H9 (cell line): Measurements from ENCODE around the gene GDF3. TPM values are rescaled to one million over a fixed set of nuclear protein-coding genes. Genes with fewer than 3 reads are reported as not detected.

Source experiments
- DNase-seq: peaks from one replicate; pipeline ENCODE4 v3.0.0-alpha.2; 2017
- H2AFZ ChIP-seq: one replicate; pipeline ENCODE4 v1.6.1; 2013; ENCODE audit warnings: mild to moderate bottlenecking, low read length, control low read depth, moderate library complexity
- H2AK5ac ChIP-seq: 2 replicates; pipeline ENCODE4 v1.6.1; 2013; ENCODE audit warnings: low read length, control low read depth, mixed read lengths; ENCODE audit not compliant: insufficient read length
- H2BK120ac ChIP-seq: one replicate; pipeline ENCODE4 v1.6.1; 2013; ENCODE audit warnings: low read depth, mild to moderate bottlenecking, low read length, control low read depth, inconsistent platforms; ENCODE audit not compliant: poor library complexity, severe bottlenecking
- H2BK12ac ChIP-seq: 2 replicates; pipeline ENCODE4 v1.6.1; 2013; ENCODE audit warnings: low read length, control low read depth, mixed read lengths, low read depth; ENCODE audit not compliant: insufficient read length
- H2BK15ac ChIP-seq: 2 replicates; pipeline ENCODE4 v1.6.1; 2013; ENCODE audit warnings: low read depth, low read length, control low read depth
- H2BK20ac ChIP-seq: one replicate; pipeline ENCODE4 v1.6.1; 2013; ENCODE audit warnings: low read depth, mild to moderate bottlenecking, low read length, control low read depth, inconsistent platforms; ENCODE audit not compliant: poor library complexity, severe bottlenecking
- H2BK5ac ChIP-seq: 2 replicates; pipeline ENCODE4 v1.6.1; 2013; ENCODE audit warnings: low read length, control low read depth, mixed read lengths; ENCODE audit not compliant: insufficient read length
- H3K14ac ChIP-seq: 2 replicates; pipeline ENCODE4 v1.6.1; 2013; ENCODE audit warnings: low read length, control low read depth; ENCODE audit not compliant: insufficient read depth
- H3K18ac ChIP-seq: 2 replicates; pipeline ENCODE4 v1.6.1; 2013; ENCODE audit warnings: low read depth, mild to moderate bottlenecking, mixed read lengths, low read length, control low read depth; ENCODE audit not compliant: insufficient read length
- H3K23ac ChIP-seq: 2 replicates; pipeline ENCODE4 v1.6.1; 2013; ENCODE audit warnings: low read length, control low read depth, mixed read lengths, low read depth; ENCODE audit not compliant: insufficient read length
- H3K23me2 ChIP-seq: 2 replicates; pipeline ENCODE4 v1.6.1; 2013; ENCODE audit warnings: low read depth, mild to moderate bottlenecking, mixed read lengths, low read length, control low read depth; ENCODE audit not compliant: insufficient read length, poor library complexity, severe bottlenecking
- H3K27ac ChIP-seq: 2 replicates; pipeline ENCODE4 v1.5.1; 2013; ENCODE audit warnings: low read length, control low read depth, mixed read lengths, low read depth; ENCODE audit not compliant: insufficient read length
- H3K27me3 ChIP-seq: 2 replicates; pipeline ENCODE4 v1.6.1; 2013; ENCODE audit warnings: low read length, control low read depth, inconsistent platforms; ENCODE audit not compliant: insufficient read depth
- H3K4ac ChIP-seq: 2 replicates; pipeline ENCODE4 v1.6.1; 2013; ENCODE audit warnings: low read depth, mild to moderate bottlenecking, control low read depth, inconsistent platforms, low read length, moderate library complexity
- H3K4me1 ChIP-seq: 2 replicates; pipeline ENCODE4 v1.6.1; 2013; ENCODE audit warnings: low read length, control low read depth, inconsistent platforms; ENCODE audit not compliant: insufficient read depth
- H3K4me2 ChIP-seq: 2 replicates; pipeline ENCODE4 v1.6.1; 2013; ENCODE audit warnings: low read length, control low read depth, mixed read lengths; ENCODE audit not compliant: insufficient read length, insufficient read depth
- H3K56ac ChIP-seq: 2 replicates; pipeline ENCODE4 v1.6.1; 2013; ENCODE audit warnings: low read depth, mild to moderate bottlenecking, mixed read lengths, low read length, control low read depth; ENCODE audit not compliant: insufficient read length
- H3K79me1 ChIP-seq: 2 replicates; pipeline ENCODE4 v1.6.1; 2013; ENCODE audit warnings: low read depth, mild to moderate bottlenecking, moderate library complexity, low read length, control low read depth, inconsistent platforms; ENCODE audit not compliant: insufficient read depth, poor library complexity, severe bottlenecking
- H3K79me2 ChIP-seq: 2 replicates; pipeline ENCODE4 v1.6.1; 2013; ENCODE audit warnings: low read length, control low read depth, inconsistent platforms; ENCODE audit not compliant: insufficient read depth
- H3K9ac ChIP-seq: 2 replicates; pipeline ENCODE4 v1.6.1; 2013; ENCODE audit warnings: low read length, control low read depth, mixed read lengths; ENCODE audit not compliant: insufficient read length; ENCODE audit errors: extremely low read depth
- H3K9me3 ChIP-seq: one replicate; pipeline ENCODE4 v1.6.1; 2013; ENCODE audit warnings: low read depth, low read length, inconsistent platforms; ENCODE audit not compliant: control insufficient read depth
- H3T11ph ChIP-seq: one replicate; pipeline ENCODE4 v1.6.1; 2013; ENCODE audit warnings: mild to moderate bottlenecking, low read length, control low read depth, inconsistent platforms
- H4K20me1 ChIP-seq: one replicate; pipeline ENCODE4 v1.6.1; 2013; ENCODE audit not compliant: control insufficient read depth, insufficient read length, insufficient read depth
- H4K5ac ChIP-seq: 2 replicates; pipeline ENCODE4 v1.6.1; 2013; ENCODE audit warnings: low read depth, mild to moderate bottlenecking, mixed read lengths, low read length, control low read depth; ENCODE audit not compliant: insufficient read length
- H4K8ac ChIP-seq: replicated peaks from 2 replicates; pipeline ENCODE4 v1.6.1; 2013; ENCODE audit warnings: low read length, control low read depth, mixed read lengths, low read depth; ENCODE audit not compliant: insufficient read length
- H4K91ac ChIP-seq: 2 replicates; pipeline ENCODE4 v1.6.1; 2013; ENCODE audit warnings: low read depth, mild to moderate bottlenecking, moderate library complexity, mixed read lengths, low read length, control low read depth; ENCODE audit not compliant: insufficient read length
- H3K27ac Mint-ChIP-seq, 3 experiments: 2 replicates in 2 of 3; 3 replicates in 1 of 3; pipeline ENCODE4 v1.8.0; 2020 to 2021; ENCODE audit warnings: mixed read lengths in 3 of 3, mild to moderate bottlenecking in 1 of 3, moderate library complexity in 1 of 3
- H3K27me3 Mint-ChIP-seq: 2 replicates; pipeline ENCODE4 v1.8.0; 2021; ENCODE audit warnings: low read depth, mild to moderate bottlenecking, moderate library complexity, mixed read lengths
- H3K36me3 Mint-ChIP-seq, 3 experiments: 2 replicates in 2 of 3; 3 replicates in 1 of 3; pipeline ENCODE4 v1.8.0; 2020 to 2021; ENCODE audit warnings: low read depth in 3 of 3, mixed read lengths in 3 of 3; ENCODE audit not compliant: insufficient read depth in 1 of 3
- H3K4me1 Mint-ChIP-seq, 2 experiments: 2 replicates each; pipeline ENCODE4 v1.8.0; 2020; ENCODE audit warnings: mixed read lengths in 2 of 2
- H3K4me3 Mint-ChIP-seq, 2 experiments: 2 replicates in 1 of 2; 3 replicates in 1 of 2; pipeline ENCODE4 v1.8.0; 2020 to 2021; ENCODE audit warnings: mild to moderate bottlenecking in 2 of 2, mixed read lengths in 2 of 2, moderate library complexity in 1 of 2
- H3K9me3 Mint-ChIP-seq, 2 experiments: 2 replicates in 1 of 2; 3 replicates in 1 of 2; pipeline ENCODE4 v1.8.0; 2020; ENCODE audit warnings: mild to moderate bottlenecking in 2 of 2, mixed read lengths in 2 of 2, moderate library complexity in 1 of 2
- WGBS: extraction: QIAGEN DNeasy Blood & Tissue Kit; methylation state at CpG from one replicate; pipeline ENCODE4 v1.1.7; 2013; ENCODE audit warnings: missing lambda C conversion rate, low lambda C conversion rate, mixed read lengths; ENCODE audit not compliant: insufficient read length; ENCODE audit errors: extremely low coverage; 5-methylcytosine and 5-hydroxymethylcytosine counted together
- total RNA-seq: library from RNA; stranded (reverse); gene quantifications from 2 replicates; pipeline ENCODE4 v1.2.1, GENCODE V29; 2021
- TF ChIP-seq, protein P1 (sequence below): fragments of 200-600 bp; sonication (generic); conservative IDR thresholded peaks from 3 replicates; pipeline ENCODE4 v1.8.0; 2021; ENCODE audit warnings: antibody characterized with exemption, mild to moderate bottlenecking

GDF3 gene
- total RNA-seq, 1 experiment from 2014 or later = 9.9 TPM

DNA sequence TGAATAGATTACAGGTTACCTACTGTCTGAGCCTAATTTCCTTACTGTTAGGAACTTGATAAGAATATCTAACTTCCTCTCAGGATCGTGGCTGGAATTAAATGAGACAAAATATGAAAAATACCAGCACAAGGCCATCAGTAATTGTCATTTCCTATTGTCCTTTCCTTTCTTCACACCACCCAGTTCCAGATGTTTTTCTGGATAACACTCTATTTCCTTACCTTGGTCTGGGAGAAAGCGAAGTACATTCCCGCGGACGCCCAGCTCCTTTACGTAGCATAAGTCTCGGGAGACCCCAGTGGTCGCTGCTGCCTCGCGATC, 376 bp downstream of the GDF3 start:
- Histone ChIP-seq H4K8ac (no peak overlapping the region), H2BK5ac (no peak overlapping the region), H2AFZ (no peak overlapping the region), H4K91ac (no peak overlapping the region), H3K9me3 (no peaks in the 10 kb centered on the region), H4K20me1 (no peaks in the 10 kb centered on the region), H4K5ac (no peak overlapping the region), H3K23me2 (no peaks in the 10 kb centered on the region), H2AK5ac (no peak overlapping the region), H2BK20ac (no peak overlapping the region), H3K79me2 (no peaks in the 10 kb centered on the region), H3K18ac (no peak overlapping the region), H3K23ac (no peak overlapping the region), H3K4me2 (no peak overlapping the region), H3K14ac (no peak overlapping the region), H3K4me1 (peaks cover 4% of the 10 kb centered on the region; the same call in 1 of the 2 replicates), H3K27me3 (no peaks in the 10 kb centered on the region), H3K27ac (peak overlapping the region; percentile 58), H2BK15ac (no peak overlapping the region), H2BK120ac (no peak overlapping the region), H3K4ac (no peak overlapping the region), H3K9ac (no peak overlapping the region), H2BK12ac (no peak overlapping the region), H3K56ac (no peak overlapping the region), H3T11ph (no peak overlapping the region), H3K79me1 (no peaks in the 10 kb centered on the region)
- Mint-ChIP-seq H3K4me3 (peak overlapping the region; percentile 7 to 9; a peak in 4 of 5 replicates), H3K36me3 (peaks cover 0 to 3% (median 0%) of the 10 kb centered on the region in 3 experiments; a peak in 2 of 7 replicates), H3K9me3 (no peaks in the 10 kb centered on the region; a peak in 1 of 5 replicates), H3K27ac (peak overlapping the region; percentile 89 to 99 (median 92)), H3K27me3 (no peaks in the 10 kb centered on the region), H3K4me1 (peaks cover 37 to 41% of the 10 kb centered on the region in 2 experiments)
- DNase-seq = no peak
- WGBS = no CpG with 5 or more reads among the region's 10 CpGs
- TF ChIP-seq, protein P1, sequence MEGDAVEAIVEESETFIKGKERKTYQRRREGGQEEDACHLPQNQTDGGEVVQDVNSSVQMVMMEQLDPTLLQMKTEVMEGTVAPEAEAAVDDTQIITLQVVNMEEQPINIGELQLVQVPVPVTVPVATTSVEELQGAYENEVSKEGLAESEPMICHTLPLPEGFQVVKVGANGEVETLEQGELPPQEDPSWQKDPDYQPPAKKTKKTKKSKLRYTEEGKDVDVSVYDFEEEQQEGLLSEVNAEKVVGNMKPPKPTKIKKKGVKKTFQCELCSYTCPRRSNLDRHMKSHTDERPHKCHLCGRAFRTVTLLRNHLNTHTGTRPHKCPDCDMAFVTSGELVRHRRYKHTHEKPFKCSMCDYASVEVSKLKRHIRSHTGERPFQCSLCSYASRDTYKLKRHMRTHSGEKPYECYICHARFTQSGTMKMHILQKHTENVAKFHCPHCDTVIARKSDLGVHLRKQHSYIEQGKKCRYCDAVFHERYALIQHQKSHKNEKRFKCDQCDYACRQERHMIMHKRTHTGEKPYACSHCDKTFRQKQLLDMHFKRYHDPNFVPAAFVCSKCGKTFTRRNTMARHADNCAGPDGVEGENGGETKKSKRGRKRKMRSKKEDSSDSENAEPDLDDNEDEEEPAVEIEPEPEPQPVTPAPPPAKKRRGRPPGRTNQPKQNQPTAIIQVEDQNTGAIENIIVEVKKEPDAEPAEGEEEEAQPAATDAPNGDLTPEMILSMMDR = no peak
